Nucleus accumbens (tissue), 56 donors: ENCODE results near the gene RTRAF.

Experiments used
- DNase-seq, 56 donors: peaks; one replicate each; lab custom pipeline; 2025; lab: John Stamatoyannopoulos, UW

The RTRAF gene

GRCh38 chr14:51989293-51990234, at the start of gene RTRAF:
Gene RTRAF (plus strand): TSS chr14:51989546. CDS start chr14:51989640, 94 bp downstream.
- DNase-seq: peak in 55 of 56 donors; percentile 54 to 96 (median 88)

GRCh38 chr14:51939755-51940301, 49.5 kb upstream of the RTRAF start:
- no peak for DNase-seq

GRCh38 chr14:51942971-51943370, 46.4 kb upstream of the RTRAF start:
- no peak for DNase-seq

- DNase-seq: no peak
Measured at GRCh38 chr14:51950007-51950406, 39.3 kb upstream of the RTRAF start.

GRCh38 chr14:51951656-51952055, 37.7 kb upstream of the RTRAF start:
- no peak for DNase-seq

DNA sequence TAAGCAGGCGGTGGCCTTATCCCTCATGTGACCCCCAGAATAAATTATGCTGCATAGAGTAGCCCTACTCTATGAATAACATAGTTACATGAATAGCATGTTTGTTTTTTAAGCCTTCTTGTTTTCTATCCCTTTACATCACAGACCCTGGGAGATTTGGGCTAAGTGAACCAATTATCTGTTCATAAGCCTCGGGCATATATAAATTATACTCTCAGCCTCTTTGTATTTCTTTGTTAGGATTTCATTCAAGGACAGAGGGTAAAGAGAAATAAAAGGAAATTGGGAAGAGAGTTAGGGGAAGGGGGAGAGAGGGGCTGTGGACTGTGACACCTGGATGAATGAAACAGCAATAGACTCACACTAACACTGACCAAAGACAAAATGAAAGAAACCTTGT, 35.3 kb upstream of the RTRAF start:
- no peak for DNase-seq

DNA sequence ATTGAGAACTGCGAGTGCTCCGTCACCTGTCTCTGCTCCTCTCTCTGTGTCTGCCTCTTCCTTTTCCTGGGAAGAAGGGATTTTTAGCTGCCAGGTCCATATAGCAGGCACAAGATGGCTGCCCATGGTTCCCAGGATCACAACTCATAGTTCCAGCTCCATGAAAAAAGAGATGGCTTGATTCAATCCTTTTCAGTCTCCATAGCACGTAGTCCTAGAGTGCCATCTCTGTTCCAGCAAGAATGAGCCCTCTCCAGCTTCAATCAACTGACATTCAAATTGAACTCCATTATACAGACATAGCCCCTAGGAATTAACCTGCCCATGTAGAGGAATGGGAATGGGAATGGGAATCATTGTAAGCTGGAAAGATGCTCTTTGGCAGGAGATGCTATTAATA, 34.7 kb upstream of the RTRAF start:
- no peak for DNase-seq

GRCh38 chr14:51957950-51958349, 31.4 kb upstream of the RTRAF start:
- no peak for DNase-seq

- no peak for DNase-seq
Measured at GRCh38 chr14:51959928-51960327, 29.4 kb upstream of the RTRAF start.

DNA sequence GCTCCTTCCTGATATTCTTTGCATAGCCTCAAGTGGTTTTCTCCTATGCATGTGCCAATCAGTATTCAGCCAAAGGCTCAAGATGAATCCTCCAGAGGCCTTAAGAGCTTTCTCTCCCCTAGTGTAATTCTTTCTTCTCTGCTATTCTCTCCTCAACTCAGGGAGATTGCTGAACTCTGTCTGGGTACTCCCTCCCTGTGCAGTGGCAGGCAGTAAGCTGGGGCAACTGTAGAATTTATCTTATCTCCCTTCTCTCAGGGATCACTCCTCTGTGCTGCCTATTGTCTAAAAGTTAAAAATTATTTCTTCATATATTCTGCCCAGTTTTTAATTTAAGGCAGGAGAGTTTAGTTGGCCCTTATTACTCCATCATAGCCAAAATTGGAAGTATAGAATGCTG, 28.5 kb upstream of the RTRAF start:
- DNase-seq: no peak

DNA sequence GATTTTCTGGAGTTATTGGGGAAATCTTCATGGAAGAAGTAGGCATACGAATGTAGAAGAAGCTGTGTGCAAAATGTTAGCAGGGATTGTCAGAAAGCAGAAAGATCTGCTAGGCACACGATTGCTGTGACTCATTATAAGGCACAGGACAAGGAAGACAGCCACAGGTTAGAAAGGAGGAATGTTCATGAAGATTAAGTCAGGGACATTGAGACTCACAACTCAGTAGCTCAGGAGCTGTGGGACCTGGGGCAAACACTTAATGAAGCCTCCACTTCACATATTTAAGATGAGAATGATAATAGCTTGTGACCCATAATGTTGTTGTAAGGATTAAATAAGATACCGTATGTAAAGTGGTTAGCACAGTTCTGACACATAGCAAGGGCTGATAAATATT, 26.6 kb upstream of the RTRAF start:
- DNase-seq: no peak

- DNase-seq: no peak
Measured at GRCh38 chr14:51963286-51963685, 26.1 kb upstream of the RTRAF start.

DNA sequence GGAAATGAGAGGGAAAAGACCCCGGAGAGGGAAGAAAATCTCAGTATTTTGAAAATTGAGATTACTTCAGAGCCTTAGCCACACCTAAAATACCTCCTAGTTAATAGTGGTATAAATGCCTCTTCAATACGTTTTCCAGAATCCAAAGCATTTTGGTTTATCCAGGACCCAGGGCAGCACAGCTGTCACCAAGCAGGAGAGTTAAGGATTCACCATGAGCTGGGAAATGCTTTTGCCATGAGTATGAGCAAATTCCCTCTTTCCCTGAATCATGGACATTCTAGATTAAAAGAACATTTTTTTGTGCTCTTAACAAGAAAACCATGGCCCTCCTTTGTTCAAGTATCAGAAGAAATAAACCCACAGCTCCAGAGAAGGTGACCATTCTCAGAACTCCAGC, 21.8 kb upstream of the RTRAF start:
- DNase-seq: no peak

GRCh38 chr14:51969852-51970540, 19.4 kb upstream of the RTRAF start:
- DNase-seq: no peak

DNA sequence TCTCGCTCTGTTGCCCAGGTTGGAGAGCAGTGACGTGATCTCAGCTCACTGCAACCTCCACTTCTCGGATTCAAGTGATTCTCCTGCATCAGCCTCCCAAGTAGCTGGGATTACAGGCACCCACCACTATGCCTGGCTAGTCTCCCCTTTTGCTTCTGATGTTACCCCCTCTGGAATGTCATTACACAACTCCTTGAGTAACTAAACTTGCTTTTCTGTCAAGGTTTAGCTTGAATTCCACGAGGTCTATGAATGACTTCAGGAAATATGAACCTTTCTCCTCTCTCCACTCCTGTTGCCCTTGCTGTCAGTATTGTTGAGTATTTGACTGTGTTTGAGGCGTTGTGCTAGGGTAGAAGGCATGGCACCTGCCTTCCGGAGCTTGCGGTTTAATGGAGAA, 16.8 kb upstream of the RTRAF start:
- no peak for DNase-seq

- no peak for DNase-seq
Measured at GRCh38 chr14:51977075-51977474, 12.3 kb upstream of the RTRAF start.

GRCh38 chr14:51978681-51979085, 10.7 kb upstream of the RTRAF start:
- no peak for DNase-seq

- peak in 53 of 56 donors; percentile 4 to 93 (median 64) for DNase-seq
Measured at GRCh38 chr14:51979088-51979709, 10.1 kb upstream of the RTRAF start.

GRCh38 chr14:51981218-51981854, 8.0 kb upstream of the RTRAF start:
- DNase-seq: no peak

- no peak for DNase-seq
Measured at GRCh38 chr14:51988221-51988620, 1.1 kb upstream of the RTRAF start.

DNA sequence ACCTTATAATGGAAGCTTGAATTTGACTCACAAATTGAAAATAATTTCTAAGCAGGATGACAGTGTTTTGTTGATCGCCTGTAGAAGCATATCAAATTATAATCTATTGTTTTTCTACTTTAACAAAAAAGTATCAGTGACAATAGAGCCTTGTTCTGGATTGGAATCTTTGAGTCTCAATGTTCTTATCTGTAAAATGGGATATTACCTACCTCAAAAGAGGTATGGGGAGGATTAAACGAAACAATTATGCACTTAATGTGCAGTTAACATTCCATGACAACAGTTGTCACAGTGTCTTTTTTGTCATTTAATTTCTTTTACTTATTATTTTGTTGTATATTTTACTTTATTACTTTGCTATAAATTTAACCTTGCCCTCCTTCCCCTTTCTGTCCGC, 1.1 kb downstream of the RTRAF start:
- DNase-seq: no peak
